HCEC 1CT (cell line): ENCODE results near the gene GYPC.

ENCODE experiments used
- DNase-seq: peaks from one replicate; pipeline ENCODE4 v3.0.0-alpha.2; 2017

The GYPC gene

GRCh38 chr2:126652323-126652891 is 3.6 kb upstream of the GYPC start:
- no peak for DNase-seq

GRCh38 chr2:126653109-126653508 is 2.8 kb upstream of the GYPC start:
- no peak for DNase-seq

DNA sequence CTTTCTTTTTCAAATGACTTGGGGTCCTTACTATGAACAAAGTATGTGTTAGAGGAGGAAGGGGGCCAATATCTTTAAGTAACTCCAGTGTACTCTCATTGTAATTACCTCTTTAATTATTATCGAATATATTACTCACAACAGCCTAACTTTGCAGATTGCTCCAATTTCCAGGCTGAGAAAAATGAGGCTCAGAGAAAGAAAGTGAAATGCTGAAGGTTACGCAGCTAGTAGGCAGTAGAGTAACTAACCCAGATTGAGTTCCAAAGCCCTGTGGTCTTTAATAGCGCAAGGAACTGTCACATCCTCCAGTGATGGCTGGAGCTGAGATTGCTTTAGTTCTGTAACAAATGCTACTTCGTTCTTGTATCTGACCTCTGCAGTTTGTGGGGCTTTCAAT is 2.2 kb upstream of the GYPC start:
- DNase-seq: no peak

- no peak for DNase-seq
These were observed 907 bp upstream of the GYPC start for GRCh38 chr2:126655051-126655450.

GRCh38 chr2:126656431-126657147 is 631 bp downstream of the GYPC start:
- peak; percentile 34 for DNase-seq

DNA sequence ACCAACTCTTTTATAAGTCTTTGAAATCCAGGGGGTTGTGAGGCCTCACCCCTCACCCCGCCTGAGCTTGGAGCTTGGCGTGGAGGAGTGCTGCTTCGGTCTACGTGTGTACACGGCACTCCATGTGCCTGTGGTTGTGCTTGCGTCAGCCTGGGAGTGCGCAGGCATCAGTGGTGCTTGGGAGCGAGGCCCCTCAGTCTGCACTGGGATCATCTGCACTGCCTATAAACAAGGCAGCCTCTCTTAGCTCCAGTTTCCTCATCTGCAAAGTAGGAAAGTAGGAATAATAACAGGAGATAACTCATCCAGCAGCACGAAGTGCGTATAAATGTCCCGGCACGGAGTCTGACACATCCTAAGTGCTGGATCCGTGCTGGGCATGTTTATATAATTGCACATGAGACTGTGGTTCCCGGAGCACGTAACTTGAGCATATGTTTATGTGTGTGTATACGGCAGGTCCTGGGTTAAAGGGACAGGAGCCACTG is 1.2 kb downstream of the GYPC start:
- DNase-seq: peak; percentile 92

GRCh38 chr2:126657636-126658318 is 1.8 kb downstream of the GYPC start:
- DNase-seq: peak; percentile 99

DNA sequence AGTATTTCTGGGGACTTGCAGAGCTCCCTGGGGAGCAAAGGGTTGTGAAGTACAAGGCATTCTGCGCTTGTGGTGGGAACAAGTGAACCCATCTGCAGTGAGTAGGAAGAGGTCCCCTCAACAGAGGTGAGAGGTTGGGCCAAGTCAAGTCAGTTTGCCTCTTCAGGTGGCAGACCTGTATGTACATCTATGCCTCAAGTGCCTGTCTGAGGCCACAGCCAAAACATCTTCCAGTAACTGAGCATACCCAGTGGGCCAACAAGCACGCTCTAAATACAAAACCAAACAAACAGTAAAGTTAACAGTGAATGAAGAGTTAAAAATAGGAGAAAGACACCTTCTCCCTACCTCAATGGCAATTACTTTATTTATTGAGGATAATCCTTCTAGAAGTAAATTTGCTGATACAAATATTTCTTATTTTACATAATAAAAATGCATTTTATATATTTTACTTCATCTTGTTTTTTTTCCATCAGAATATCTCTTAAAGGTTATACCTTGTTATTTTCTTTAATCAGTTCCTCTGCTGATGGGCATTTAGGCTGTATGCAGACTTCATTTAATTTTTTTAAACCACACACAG is 2.5 kb downstream of the GYPC start:
- no peak for DNase-seq

- DNase-seq: peak; percentile 74
These were observed 3.1 kb downstream of the GYPC start for GRCh38 chr2:126658905-126659561.

- DNase-seq: no peak
These were observed 3.9 kb downstream of the GYPC start for GRCh38 chr2:126659562-126660467.

DNA sequence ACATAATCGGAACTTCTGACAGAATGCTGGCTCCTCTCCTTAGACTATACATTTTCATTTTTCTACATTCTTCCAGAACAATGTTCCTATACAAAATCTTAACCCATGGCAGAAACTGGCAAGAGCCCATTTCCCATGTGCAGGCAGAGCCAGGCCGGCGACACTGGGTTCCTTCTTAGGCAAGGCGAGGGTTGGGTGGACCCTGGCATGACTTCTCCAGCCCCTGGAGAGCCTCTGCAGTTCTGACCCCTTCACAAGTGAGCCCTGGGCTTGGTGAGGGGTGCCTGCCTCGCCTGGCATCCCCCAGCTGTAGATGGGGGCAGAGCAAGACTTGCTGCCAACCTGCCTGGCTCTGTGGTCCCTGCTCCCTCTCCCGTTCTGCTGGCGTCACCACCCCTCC is 5.0 kb downstream of the GYPC start:
- no peak for DNase-seq

- DNase-seq: no peak
These were observed 5.9 kb downstream of the GYPC start for GRCh38 chr2:126661702-126662500.

DNA sequence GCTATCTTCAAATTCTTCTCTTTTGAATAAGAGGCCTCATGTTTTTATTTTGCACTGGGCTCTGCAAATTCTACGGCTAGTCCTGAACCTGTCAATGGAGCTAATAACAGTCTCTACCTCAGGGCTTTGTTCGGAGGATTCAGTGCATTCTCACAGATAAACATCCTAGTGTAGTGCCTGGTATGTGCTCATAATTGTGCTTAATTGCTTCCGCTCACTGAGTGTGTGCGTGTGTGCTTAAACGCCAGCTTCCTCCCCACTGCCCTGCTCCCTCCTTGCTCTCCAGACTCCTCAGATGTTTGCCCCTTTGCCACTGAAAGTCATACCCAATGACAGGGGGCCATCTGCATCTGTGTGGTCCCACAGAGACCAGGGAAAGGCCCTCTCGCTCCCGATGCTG is 6.7 kb downstream of the GYPC start:
- DNase-seq: no peak

- no peak for DNase-seq
These were observed 7.4 kb downstream of the GYPC start for GRCh38 chr2:126663184-126663963.

GRCh38 chr2:126664234-126664633 is 8.3 kb downstream of the GYPC start:
- DNase-seq: no peak

DNA sequence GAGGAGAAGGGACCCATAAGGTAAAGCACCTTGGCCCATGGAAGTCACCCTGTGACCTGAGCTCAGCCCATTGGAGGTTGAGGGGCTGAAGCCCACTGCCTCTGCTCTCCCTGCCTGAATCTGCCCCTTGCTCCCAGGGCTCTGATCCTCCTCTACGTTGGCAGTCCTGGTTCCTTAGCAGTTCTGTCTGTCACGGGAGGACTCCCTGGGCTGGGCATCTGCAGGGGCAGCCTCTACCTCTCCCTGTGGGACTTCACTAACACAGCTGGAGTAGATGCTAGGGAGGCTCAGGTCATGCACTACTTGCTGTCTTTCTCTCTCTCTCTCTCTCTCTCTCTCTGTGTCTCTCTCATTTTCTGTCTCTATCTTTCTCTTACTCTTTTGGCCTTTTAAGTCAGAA is 8.7 kb downstream of the GYPC start:
- no peak for DNase-seq

DNA sequence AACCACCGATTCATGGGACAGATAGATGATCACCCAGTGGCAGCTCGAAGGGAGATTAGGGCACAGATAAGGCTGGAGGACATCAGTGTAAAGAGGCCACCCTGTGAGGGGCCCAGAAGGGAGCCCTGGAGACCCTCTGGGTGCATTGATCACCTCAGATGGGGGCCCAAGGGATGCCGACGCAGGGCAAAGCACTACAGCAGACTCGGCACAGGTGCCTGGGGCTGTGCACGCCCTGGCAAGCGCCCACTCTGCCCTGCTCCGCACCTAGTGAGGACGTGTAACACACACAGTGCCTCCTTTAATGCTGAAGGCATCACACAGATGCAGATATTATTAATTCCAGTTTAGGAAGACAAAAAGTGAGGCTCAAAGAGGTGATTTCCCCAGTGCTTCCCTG is 9.5 kb downstream of the GYPC start:
- DNase-seq: no peak

- DNase-seq: no peak
These were observed 12.3 kb downstream of the GYPC start for GRCh38 chr2:126668254-126668653.

DNA sequence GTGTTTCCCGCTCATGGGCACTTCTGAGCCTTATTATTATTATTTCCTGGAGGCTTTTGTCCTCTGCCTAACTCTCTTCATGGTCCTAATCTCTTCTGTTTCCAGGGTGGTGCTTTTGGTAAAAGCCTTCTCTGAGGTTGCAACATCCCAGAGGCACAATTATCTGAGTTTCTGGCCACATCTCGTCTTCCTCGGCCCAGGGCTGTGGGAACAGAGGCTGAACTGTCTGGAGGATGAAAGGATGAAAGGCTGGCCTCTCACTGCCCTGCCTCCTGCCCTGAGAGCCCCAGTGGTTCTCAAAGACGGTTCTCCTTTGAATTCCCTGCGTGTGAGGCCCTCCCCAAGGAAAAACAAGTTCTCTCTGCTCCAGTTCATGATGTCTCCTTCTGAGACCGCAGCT is 13.8 kb downstream of the GYPC start:
- no peak for DNase-seq

- no peak for DNase-seq
These were observed 15.5 kb downstream of the GYPC start for GRCh38 chr2:126671488-126671887.
